GM04504 (cell line): ENCODE measurements around the gene PLSCR5.

Source experiments
- DNase-seq: peaks from one replicate; pipeline ENCODE4 v3.0.0-alpha.2; 2012; ENCODE audit warnings: low read depth

PLSCR5 gene

DNA sequence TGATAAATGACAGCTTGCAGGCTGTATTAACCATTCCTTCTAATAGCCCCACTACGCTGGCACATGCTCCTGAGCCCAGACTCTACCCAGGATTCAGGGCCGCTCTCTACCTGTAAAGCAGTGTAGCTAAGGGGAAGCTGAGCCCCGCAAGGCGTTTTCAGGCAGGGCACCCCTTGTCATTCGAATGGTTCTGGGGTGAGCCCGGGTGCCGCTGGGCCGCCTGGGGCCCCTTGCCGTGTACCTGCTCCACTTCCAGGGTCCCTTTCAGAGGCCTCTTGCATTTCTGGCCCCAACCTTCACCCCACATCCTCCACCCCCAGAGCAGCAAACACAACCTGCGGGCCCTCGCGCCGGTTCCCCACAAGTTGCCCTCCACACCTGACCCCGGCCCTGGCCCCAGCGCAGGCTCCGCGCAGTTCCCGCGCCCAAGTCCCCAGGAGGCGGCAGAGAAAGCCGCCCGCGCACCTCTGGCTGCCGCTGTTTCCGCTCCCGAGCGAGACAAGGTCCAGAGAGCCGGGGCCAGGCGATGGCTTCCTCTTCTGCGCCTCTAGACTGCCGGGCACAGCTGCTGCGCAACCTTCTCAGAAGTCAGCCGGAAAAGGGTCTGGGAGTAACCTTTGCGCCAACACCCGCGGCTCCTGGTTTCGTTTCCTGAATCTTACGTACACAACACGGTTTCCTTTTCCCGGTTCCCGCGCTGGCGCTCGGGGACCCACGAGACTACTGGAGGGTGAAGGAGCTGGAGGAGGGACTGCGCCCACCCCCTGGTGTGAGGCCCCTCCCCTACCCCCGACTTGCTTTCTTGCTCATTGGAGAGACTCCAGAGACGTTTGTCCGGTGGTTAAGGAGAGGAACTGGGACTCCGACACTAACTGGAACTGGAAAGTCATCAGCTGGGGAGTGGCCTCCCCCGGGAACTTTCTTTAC is 60.9 kb downstream of the PLSCR5 start, which contains the start of gene PLSCR1:
Gene PLSCR1 (minus strand): TSS at position 606 of the 927 bp plus-strand sequence. CDS start 8,055 bp downstream, outside the sequence.
- peak; percentile 85 for DNase-seq

DNA sequence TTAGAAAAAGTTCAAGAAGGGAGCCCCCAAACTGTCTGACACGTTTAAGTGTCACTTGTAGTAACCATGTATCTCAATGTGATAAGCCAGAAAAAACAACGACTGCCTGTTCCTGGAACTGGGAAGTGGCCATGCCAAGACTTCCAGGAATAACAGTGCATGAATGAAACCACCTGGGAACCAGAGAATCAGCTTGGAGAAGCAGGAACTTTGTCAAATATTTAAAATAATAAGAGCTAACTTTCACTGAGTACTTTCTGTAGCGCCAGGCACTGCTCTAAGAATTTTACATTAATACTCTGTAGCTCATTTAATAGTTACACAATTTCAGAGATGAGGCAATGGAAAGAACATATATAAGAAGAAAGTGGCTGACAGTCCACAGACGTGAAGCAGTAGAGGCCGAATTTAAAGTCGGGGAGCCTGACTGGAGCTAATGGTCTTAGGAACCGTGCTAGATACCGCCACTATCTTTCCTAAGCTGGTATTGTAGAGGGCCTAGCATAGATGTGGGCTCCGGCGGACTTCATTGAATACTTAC is 61.6 kb downstream of the PLSCR5 start:
- DNase-seq: no peak

DNA sequence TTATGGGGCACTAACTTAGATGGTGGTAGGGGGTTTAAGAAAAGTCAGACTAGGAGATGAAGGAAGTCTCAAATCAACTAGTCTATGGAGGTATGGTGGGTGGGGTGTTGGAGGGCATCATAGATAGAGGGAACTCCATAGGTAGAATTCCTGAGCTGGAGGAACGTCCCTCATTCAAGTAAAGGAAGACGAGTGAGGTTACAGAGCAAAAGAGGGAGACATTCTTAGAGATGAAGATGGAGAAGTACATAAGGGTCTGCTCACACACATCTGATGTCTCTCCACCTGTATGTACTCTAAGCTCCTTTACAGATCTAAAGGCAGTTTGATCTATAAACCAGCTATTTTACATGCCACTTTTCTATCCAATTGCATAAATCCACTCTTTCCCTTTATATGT is 62.2 kb downstream of the PLSCR5 start:
- no peak for DNase-seq

DNA sequence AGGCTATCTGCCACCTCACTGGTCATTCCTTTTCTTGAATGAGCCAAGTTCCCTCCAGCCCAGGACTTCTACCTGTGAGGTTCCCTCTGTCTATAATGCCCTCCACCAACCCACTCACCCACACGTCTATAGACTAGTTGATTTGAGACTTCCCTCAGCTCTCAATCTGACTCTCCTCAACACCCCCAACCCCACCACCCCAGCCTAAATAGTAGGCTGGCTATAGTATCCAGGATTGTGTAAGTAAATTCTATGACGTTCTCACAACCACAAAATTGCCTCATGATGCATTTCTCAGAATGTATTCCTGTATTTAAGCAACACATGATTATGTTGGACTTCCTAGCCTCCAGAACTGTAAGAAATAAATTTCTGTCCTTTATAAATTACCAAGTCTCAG is 63.0 kb downstream of the PLSCR5 start:
- DNase-seq: no peak

DNA sequence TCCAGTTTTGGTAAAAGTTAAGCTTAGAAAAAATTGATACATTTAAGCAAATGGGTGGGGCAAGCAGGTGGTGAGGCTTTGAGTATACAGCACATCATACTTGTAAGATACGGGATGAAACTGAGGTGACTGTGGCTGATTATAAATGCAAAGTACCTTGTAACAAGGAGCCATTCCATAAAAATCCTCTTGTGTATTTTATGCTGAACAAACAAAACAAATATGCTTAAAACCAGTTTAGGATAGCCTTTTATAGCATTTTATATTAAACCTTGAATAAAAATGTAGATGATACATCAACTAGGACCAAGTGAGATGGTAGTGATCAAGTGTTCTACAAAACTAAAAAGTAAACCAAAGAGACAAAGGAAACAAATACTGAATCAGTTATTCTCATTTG is 64.2 kb downstream of the PLSCR5 start:
- DNase-seq: no peak

DNA sequence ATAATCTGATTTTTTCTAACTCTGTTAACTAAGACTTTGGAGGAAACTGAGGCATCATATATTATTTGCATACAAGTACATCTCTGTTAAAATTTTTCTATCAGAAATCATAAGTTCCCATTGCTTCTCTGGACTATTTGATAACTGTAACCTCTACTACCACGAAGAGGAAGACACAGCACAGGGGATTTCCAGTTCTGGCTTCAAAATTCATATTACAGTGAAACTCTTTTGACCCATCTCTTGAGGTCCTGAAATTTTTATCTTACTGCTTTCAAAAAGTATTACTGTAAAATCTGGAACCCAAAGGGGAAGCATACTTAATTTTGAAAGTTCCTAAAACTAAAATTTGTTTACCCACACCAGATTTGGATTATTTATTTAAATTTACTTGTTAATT is 64.9 kb downstream of the PLSCR5 start:
- DNase-seq: no peak

DNA sequence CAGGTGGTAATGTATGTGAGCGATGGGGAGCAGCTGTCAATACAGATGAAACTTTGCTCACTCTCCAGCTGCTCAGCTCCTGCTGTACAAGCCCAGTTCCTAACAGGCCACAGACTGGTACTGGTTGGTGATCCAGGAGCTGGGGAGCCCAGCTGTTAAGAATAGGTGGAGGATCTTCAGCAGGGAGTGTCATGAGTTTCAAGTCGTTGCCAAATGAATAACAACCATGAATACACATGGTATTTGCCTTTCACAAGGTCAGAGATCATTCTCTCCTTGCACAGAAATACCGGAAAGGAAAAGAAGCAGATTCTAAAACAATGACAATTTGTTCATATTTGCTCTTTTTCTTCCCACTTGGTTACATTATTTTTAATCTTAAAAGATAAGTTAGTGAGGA is 65.8 kb downstream of the PLSCR5 start:
- no peak for DNase-seq

DNA sequence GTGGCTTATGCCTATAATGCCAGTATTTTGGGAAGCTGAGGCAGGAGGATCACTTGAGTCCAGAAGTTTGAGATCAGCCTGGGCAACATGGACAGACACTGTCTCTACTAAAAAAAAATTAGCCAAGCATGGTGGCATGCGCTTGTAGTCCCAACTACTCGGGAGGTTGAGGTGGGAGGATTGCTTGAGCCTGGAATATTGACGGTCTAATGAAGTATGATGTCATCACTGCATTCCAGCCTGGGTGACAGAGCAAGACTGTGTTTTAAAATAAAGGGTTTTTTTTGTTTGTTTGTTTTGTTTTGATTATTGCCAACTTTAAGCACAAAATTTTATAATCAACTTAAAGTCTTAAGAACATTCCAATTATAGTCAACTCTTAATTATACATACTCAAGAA is 67.5 kb downstream of the PLSCR5 start:
- no peak for DNase-seq

DNA sequence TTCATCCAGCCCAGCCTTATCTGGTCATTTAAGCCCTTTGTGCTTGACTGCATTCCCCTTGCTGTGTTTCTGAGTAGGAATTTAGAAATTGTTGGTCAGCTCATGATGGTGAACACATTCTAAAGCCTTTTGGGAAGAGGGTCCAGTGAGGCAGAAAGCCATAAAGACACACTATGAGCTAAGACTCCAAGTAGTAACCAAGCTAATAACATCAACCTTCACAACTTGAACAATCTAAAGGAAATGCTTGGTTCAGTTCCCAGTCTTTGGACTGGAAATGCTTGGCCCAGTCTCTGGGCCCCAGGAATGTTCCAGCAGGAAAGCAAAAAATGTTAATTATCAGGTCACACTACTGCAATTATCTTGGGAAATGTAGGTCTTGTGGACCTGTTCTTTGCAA is 68.5 kb downstream of the PLSCR5 start:
- no peak for DNase-seq
